ENCODE measurements around the gene RNF223.

The RNF223 gene

GRCh38 chr1:1072849-1073742 lies 1.0 kb downstream of the RNF223 start:
- TF ChIP-seq CTCF (IDR thresholded peaks at IDR 0.05; ENCODE audit: low read length) (no peak), EZH2 (IDR thresholded peaks at IDR 0.05; ENCODE audit: borderline replicate concordance, low read length) (no peak)
- no peak overlapping the region for H3K9ac ChIP-seq (ENCODE audit: low read length)
- H3K79me2 ChIP-seq (ENCODE audit: insufficient read depth, low read length), result no peaks in the 10 kb centered on the region
- H3K27me3 ChIP-seq (ENCODE audit: insufficient read depth, low read length), result peaks cover 17% of the 10 kb centered on the region; the same call in 1 of the 2 replicates
- H3K4me3 ChIP-seq (ENCODE audit: low read depth, low read length, poor library complexity, severe bottlenecking), result no peak overlapping the region
- no peaks in the 10 kb centered on the region for H4K20me1 ChIP-seq (ENCODE audit: insufficient read depth, low read length)
- H2AFZ ChIP-seq (ENCODE audit: low read length), result no peak overlapping the region
- H3K36me3 ChIP-seq (ENCODE audit: insufficient read depth, low read length), result no peaks in the 10 kb centered on the region
- H3F3A ChIP-seq (ENCODE audit: insufficient read depth, low read length), result no peaks in the 10 kb centered on the region
- no peak overlapping the region for H3K27ac ChIP-seq (ENCODE audit: low read depth, low read length, poor library complexity, severe bottlenecking)
- peaks cover 5% of the 10 kb centered on the region for H3K4me1 ChIP-seq (ENCODE audit: insufficient read depth, low read length, severe bottlenecking)
- no peaks in the 10 kb centered on the region for H3K9me2 ChIP-seq (ENCODE audit: low read depth, low read length)
- H3K9me3 ChIP-seq (ENCODE audit: low read length), result no peaks in the 10 kb centered on the region
- no peak overlapping the region for H3K4me2 ChIP-seq (ENCODE audit: low read length)

GRCh38 chr1:1072299-1072848 lies 1.7 kb downstream of the RNF223 start:
- H3K9me2 ChIP-seq (ENCODE audit: low read depth, low read length), result no peaks in the 10 kb centered on the region
- no peaks in the 10 kb centered on the region for H4K20me1 ChIP-seq (ENCODE audit: insufficient read depth, low read length)
- no peak overlapping the region for H2AFZ ChIP-seq (ENCODE audit: low read length)
- TF ChIP-seq CTCF (IDR thresholded peaks at IDR 0.05; ENCODE audit: low read length) (no peak), EZH2 (IDR thresholded peaks at IDR 0.05; ENCODE audit: borderline replicate concordance, low read length) (no peak)
- no peaks in the 10 kb centered on the region for H3F3A ChIP-seq (ENCODE audit: insufficient read depth, low read length)
- no peaks in the 10 kb centered on the region for H3K36me3 ChIP-seq (ENCODE audit: insufficient read depth, low read length)
- no peaks in the 10 kb centered on the region for H3K79me2 ChIP-seq (ENCODE audit: insufficient read depth, low read length)
- H3K4me3 ChIP-seq (ENCODE audit: low read depth, low read length, poor library complexity, severe bottlenecking), result no peak overlapping the region
- H3K9me3 ChIP-seq (ENCODE audit: low read length), result no peaks in the 10 kb centered on the region
- H3K27me3 ChIP-seq (ENCODE audit: insufficient read depth, low read length), result peaks cover 17% of the 10 kb centered on the region; the same call in 1 of the 2 replicates
- H3K9ac ChIP-seq (ENCODE audit: low read length), result no peak overlapping the region
- peaks cover 6% of the 10 kb centered on the region for H3K4me1 ChIP-seq (ENCODE audit: insufficient read depth, low read length, severe bottlenecking)
- H3K4me2 ChIP-seq (ENCODE audit: low read length), result no peak overlapping the region
- no peak overlapping the region for H3K27ac ChIP-seq (ENCODE audit: low read depth, low read length, poor library complexity, severe bottlenecking)

GRCh38 chr1:1071486-1072298 lies 2.4 kb downstream of the RNF223 start:
- Histone ChIP-seq H2AFZ (ENCODE audit: low read length) (no peak overlapping the region), H4K20me1 (ENCODE audit: insufficient read depth, low read length) (no peaks in the 10 kb centered on the region), H3F3A (ENCODE audit: insufficient read depth, low read length) (no peaks in the 10 kb centered on the region), H3K9me2 (ENCODE audit: low read depth, low read length) (no peaks in the 10 kb centered on the region), H3K36me3 (ENCODE audit: insufficient read depth, low read length) (no peaks in the 10 kb centered on the region; the same call in 1 of the 2 replicates), H3K27ac (ENCODE audit: low read depth, low read length, poor library complexity, severe bottlenecking) (no peak overlapping the region), H3K9ac (ENCODE audit: low read length) (no peak overlapping the region), H3K9me3 (ENCODE audit: low read length) (no peaks in the 10 kb centered on the region), H3K4me1 (ENCODE audit: insufficient read depth, low read length, severe bottlenecking) (peaks cover 6% of the 10 kb centered on the region), H3K79me2 (ENCODE audit: insufficient read depth, low read length) (no peaks in the 10 kb centered on the region), H3K27me3 (ENCODE audit: insufficient read depth, low read length) (peaks cover 19% of the 10 kb centered on the region; the same call in 1 of the 2 replicates), H3K4me3 (ENCODE audit: low read depth, low read length, poor library complexity, severe bottlenecking) (no peak overlapping the region), H3K4me2 (ENCODE audit: low read length) (no peak overlapping the region)
- no peak for TF ChIP-seq CTCF (IDR thresholded peaks at IDR 0.05; ENCODE audit: low read length)
- TF ChIP-seq EZH2 (IDR thresholded peaks at IDR 0.05; ENCODE audit: borderline replicate concordance, low read length), result no peak

Data from OCI-LY1 (cell line).